HepG2 (cell line): ENCODE measurements around the gene ZNRD2. TPM values are rescaled to one million over a fixed set of nuclear protein-coding genes. Genes with fewer than 3 reads are reported as not detected.

ENCODE experiments used
- DMAP1 ChIP-seq: IDR thresholded peaks from 2 replicates; pipeline ENCODE4 v1.6.1; 2016
- GLI4 ChIP-seq: sonication (generic); formaldehyde crosslinking; IDR thresholded peaks from 2 replicates; pipeline ENCODE4 v1.5.1; 2020; ENCODE audit warnings: missing genetic modification reagents, mild to moderate bottlenecking, moderate library complexity, borderline replicate concordance
- ISL2 ChIP-seq: sonication (generic); formaldehyde crosslinking; IDR thresholded peaks from 2 replicates; pipeline ENCODE4 v1.5.0; 2020; ENCODE audit warnings: missing genetic modification reagents
- JDP2 ChIP-seq: sonication (generic); formaldehyde crosslinking; IDR thresholded peaks from 2 replicates; pipeline ENCODE4 v1.8.1; 2022; ENCODE audit warnings: missing genetic modification reagents, borderline replicate concordance
- MIER2 ChIP-seq: IDR thresholded peaks from 2 replicates; pipeline ENCODE4 v1.6.1; 2016; ENCODE audit warnings: missing biosample characterization, missing genetic modification reagents
- NBN ChIP-seq: fragments of 450-650 bp; conservative IDR thresholded peaks from 2 replicates; pipeline ENCODE4 v1.6.1; 2017
- NCOR1 ChIP-seq: fragments of 200-600 bp; sonication (generic); IDR thresholded peaks from 2 replicates; pipeline ENCODE4 v1.7.0; 2017; ENCODE audit warnings: antibody characterized with exemption, low read length, borderline replicate concordance
- PHF20 ChIP-seq: sonication (generic); formaldehyde crosslinking; IDR thresholded peaks from 2 replicates; pipeline ENCODE4 v1.5.0; 2020; ENCODE audit warnings: mild to moderate bottlenecking, missing genetic modification reagents
- SIN3B ChIP-seq: fragments of 150-350 bp; IDR thresholded peaks from 2 replicates; pipeline ENCODE4 v1.6.1; 2014; ENCODE audit warnings: low read length
- TBL1XR1 ChIP-seq: fragments of 150-350 bp; IDR thresholded peaks from 2 replicates; pipeline ENCODE4 v1.6.1; 2014; ENCODE audit warnings: borderline replicate concordance, low read length; ENCODE audit not compliant: partially characterized antibody
- ZFP90 ChIP-seq: sonication (generic); formaldehyde crosslinking; IDR thresholded peaks from 2 replicates; pipeline ENCODE4 v1.8.0; 2022; ENCODE audit warnings: missing genetic modification reagents, mild to moderate bottlenecking, inconsistent platforms, borderline replicate concordance
- ZNF781 ChIP-seq: sonication (generic); formaldehyde crosslinking; IDR thresholded peaks from 2 replicates; pipeline ENCODE4 v1.5.1; 2020; ENCODE audit warnings: borderline replicate concordance, mild to moderate bottlenecking, missing genetic modification reagents; ENCODE audit errors: not compliant biosample characterization
- ZSCAN12 ChIP-seq: sonication (generic); formaldehyde crosslinking; IDR thresholded peaks from 2 replicates; pipeline ENCODE4 v1.9.0; 2021; ENCODE audit warnings: mild to moderate bottlenecking, missing genetic modification reagents
- polyA plus RNA-seq, 8 experiments: library from polyadenylated mRNA; depleted of rRNA in 3 of 8; stranded (reverse) in 7 of 8; unstranded in 1 of 8; fragments of >200 nt; fragmentation: Illumina TruSeq in 4 of 8; extraction: Trizol in 4 of 8; gene quantifications; 2 replicates each; pipeline versions ENCODE4 v1.2.1 to v1.2.3, GENCODE V29; 2011 to 2016; ENCODE audit warnings: low read depth in 4 of 8, missing spikeins in 1 of 8, mixed read lengths in 1 of 8; ENCODE audit not compliant: insufficient read depth in 1 of 8
- total RNA-seq, 5 experiments: library from RNA; depleted of rRNA; stranded (reverse); fragments of >200 nt; fragmentation: Illumina TruSeq; extraction: Trizol; gene quantifications; 2 replicates each; pipeline ENCODE4 v1.2.3, GENCODE V29; 2016; ENCODE audit warnings: low read depth in 1 of 5
- TF ChIP-seq, protein P1 (sequence below): fragments of 450-650 bp; IDR thresholded peaks from 2 replicates; pipeline ENCODE4 v1.6.1; 2017
- TF ChIP-seq, protein P2 (sequence below): sonication (generic); formaldehyde crosslinking; conservative IDR thresholded peaks from 2 replicates; pipeline ENCODE4 v1.5.0; 2020; ENCODE audit warnings: missing genetic modification reagents
- TF ChIP-seq, protein P3 (sequence below): sonication (generic); formaldehyde crosslinking; IDR thresholded peaks from 2 replicates; pipeline ENCODE4 v1.5.0; 2020; ENCODE audit warnings: missing genetic modification reagents
- TF ChIP-seq, protein P4 (sequence below): sonication (generic); formaldehyde crosslinking; IDR thresholded peaks from 2 replicates; pipeline ENCODE4 v1.8.0; 2022; ENCODE audit warnings: missing genetic modification reagents, mild to moderate bottlenecking, inconsistent platforms, borderline replicate concordance
- TF ChIP-seq, protein P5 (sequence below): sonication (generic); formaldehyde crosslinking; IDR thresholded peaks from 2 replicates; pipeline ENCODE4 v1.9.0; 2022; ENCODE audit warnings: missing genetic modification reagents, mild to moderate bottlenecking, borderline replicate concordance
- TF ChIP-seq, protein P6 (sequence below): sonication (generic); formaldehyde crosslinking; IDR thresholded peaks from 2 replicates; pipeline ENCODE4 v1.4.0; 2020; ENCODE audit warnings: low read depth, mild to moderate bottlenecking, missing genetic modification reagents

ZNRD2 gene
- total and polyA plus RNA-seq, 2 of the 13 experiments (the other 11 are each of a cell fraction or from before 2014, with no cell fraction given): 29.2 to 34.0 TPM

DNA sequence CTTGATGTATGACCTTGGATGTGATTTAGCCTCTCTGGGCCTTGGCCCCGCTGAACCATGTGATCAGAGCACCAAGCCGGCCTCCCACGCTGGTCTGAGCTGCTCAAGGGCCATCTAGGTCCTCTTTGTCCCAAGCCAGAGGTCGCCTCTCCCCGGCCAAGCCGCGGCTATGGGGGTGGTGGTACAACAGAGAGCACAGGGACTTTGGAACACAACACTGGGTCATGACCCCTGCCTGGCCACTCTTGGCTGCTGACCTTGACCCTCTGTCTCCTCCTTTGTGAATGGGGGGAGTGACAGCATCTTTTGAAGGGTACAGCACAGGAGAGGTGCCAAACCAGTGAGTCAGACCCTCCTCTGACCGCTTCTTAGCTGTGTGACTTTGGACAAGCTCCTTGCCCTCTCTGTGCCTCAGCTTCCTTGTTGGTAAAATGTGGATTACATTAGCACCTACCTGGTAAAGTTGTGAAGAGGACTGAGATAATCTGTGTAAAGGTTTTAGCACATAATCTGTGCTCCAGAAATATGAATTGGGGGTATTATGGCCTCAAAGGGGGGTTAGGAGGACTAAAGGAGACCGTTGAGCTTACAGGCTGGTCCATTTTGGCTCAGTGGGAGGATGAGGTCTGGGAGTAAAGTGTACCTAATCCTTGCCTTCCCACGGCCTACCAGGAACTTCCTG is 40.7 kb upstream of the ZNRD2 start (continued):
- TF ChIP-seq PHF20: no peak; the same call in 1 of the 2 replicates
- peak; percentile 45; the same call in 1 of the 2 replicates for TF ChIP-seq ISL2
- TF ChIP-seq, protein P1, sequence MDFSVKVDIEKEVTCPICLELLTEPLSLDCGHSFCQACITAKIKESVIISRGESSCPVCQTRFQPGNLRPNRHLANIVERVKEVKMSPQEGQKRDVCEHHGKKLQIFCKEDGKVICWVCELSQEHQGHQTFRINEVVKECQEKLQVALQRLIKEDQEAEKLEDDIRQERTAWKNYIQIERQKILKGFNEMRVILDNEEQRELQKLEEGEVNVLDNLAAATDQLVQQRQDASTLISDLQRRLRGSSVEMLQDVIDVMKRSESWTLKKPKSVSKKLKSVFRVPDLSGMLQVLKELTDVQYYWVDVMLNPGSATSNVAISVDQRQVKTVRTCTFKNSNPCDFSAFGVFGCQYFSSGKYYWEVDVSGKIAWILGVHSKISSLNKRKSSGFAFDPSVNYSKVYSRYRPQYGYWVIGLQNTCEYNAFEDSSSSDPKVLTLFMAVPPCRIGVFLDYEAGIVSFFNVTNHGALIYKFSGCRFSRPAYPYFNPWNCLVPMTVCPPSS: no peak
- TF ChIP-seq TBL1XR1: peak; percentile 61
- no peak for TF ChIP-seq DMAP1
- TF ChIP-seq ZSCAN12 (CRISPR knock-in tag): no peak
- no peak for TF ChIP-seq ZNF781
- TF ChIP-seq MIER2 (CRISPR knock-in tag): peak; percentile 53; the same call in 1 of the 2 replicates
- TF ChIP-seq, protein P2, sequence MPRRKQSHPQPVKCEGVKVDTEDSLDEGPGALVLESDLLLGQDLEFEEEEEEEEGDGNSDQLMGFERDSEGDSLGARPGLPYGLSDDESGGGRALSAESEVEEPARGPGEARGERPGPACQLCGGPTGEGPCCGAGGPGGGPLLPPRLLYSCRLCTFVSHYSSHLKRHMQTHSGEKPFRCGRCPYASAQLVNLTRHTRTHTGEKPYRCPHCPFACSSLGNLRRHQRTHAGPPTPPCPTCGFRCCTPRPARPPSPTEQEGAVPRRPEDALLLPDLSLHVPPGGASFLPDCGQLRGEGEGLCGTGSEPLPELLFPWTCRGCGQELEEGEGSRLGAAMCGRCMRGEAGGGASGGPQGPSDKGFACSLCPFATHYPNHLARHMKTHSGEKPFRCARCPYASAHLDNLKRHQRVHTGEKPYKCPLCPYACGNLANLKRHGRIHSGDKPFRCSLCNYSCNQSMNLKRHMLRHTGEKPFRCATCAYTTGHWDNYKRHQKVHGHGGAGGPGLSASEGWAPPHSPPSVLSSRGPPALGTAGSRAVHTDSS (CRISPR knock-in tag): no peak
- TF ChIP-seq JDP2 (CRISPR knock-in tag): no peak
- no peak for TF ChIP-seq GLI4 (CRISPR knock-in tag)
- TF ChIP-seq, protein P3, sequence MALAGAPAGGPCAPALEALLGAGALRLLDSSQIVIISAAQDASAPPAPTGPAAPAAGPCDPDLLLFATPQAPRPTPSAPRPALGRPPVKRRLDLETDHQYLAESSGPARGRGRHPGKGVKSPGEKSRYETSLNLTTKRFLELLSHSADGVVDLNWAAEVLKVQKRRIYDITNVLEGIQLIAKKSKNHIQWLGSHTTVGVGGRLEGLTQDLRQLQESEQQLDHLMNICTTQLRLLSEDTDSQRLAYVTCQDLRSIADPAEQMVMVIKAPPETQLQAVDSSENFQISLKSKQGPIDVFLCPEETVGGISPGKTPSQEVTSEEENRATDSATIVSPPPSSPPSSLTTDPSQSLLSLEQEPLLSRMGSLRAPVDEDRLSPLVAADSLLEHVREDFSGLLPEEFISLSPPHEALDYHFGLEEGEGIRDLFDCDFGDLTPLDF (CRISPR knock-in tag): no peak
- TF ChIP-seq NCOR1: peak; percentile 93
- TF ChIP-seq, protein P4, sequence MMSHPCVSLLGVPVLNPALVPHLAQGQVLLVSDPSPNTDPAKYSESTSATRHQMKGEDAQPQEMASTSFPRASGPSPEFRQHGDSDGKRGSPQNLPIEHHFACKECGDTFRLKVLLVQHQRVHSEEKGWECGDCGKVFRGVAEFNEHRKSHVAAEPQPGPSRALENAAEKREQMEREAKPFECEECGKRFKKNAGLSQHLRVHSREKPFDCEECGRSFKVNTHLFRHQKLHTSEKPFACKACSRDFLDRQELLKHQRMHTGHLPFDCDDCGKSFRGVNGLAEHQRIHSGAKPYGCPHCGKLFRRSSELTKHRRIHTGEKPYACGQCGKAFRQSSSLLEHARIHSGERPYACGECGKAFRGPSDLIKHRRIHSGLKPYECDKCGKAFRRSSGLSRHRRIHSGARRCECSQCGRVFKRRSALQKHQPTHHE (CRISPR knock-in tag): no peak
- TF ChIP-seq ZFP90: 0 out of 2 replicates have a peak, but pooled peaks have one; percentile 59
- TF ChIP-seq, protein P5, sequence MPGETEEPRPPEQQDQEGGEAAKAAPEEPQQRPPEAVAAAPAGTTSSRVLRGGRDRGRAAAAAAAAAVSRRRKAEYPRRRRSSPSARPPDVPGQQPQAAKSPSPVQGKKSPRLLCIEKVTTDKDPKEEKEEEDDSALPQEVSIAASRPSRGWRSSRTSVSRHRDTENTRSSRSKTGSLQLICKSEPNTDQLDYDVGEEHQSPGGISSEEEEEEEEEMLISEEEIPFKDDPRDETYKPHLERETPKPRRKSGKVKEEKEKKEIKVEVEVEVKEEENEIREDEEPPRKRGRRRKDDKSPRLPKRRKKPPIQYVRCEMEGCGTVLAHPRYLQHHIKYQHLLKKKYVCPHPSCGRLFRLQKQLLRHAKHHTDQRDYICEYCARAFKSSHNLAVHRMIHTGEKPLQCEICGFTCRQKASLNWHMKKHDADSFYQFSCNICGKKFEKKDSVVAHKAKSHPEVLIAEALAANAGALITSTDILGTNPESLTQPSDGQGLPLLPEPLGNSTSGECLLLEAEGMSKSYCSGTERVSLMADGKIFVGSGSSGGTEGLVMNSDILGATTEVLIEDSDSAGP: no peak; the same call in 1 of the 2 replicates
- TF ChIP-seq SIN3B: no peak
- TF ChIP-seq NBN: no peak
- TF ChIP-seq, protein P6, sequence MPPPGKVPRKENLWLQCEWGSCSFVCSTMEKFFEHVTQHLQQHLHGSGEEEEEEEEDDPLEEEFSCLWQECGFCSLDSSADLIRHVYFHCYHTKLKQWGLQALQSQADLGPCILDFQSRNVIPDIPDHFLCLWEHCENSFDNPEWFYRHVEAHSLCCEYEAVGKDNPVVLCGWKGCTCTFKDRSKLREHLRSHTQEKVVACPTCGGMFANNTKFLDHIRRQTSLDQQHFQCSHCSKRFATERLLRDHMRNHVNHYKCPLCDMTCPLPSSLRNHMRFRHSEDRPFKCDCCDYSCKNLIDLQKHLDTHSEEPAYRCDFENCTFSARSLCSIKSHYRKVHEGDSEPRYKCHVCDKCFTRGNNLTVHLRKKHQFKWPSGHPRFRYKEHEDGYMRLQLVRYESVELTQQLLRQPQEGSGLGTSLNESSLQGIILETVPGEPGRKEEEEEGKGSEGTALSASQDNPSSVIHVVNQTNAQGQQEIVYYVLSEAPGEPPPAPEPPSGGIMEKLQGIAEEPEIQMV (CRISPR knock-in tag): no peak
